Common myeloid progenitor, CD34-positive (primary cell): Measurements from ENCODE around the gene CDKN2C.

Experiments
- CTCF ChIA-PET: fragments of 350-600 bp; sonication (Branson Sonifier 250); formaldehyde crosslinking; loops from one replicate; lab custom pipeline; 2021; ENCODE audit warnings: antibody characterized with exemption; lab: Charles Lee
- POLR2A ChIA-PET: fragments of 350-600 bp; sonication (Branson Sonifier 250); formaldehyde crosslinking; loops from one replicate; lab custom pipeline; 2021; ENCODE audit warnings: antibody characterized with exemption; lab: Charles Lee
- DNase-seq, 3 donors: peaks; one replicate each; pipeline versions ENCODE4 v3.0.0 to v3.0.0-alpha.2; 2013
- H3K27ac ChIP-seq, 2 experiments: 1 replicate in 1 of 2; 2 replicates in 1 of 2; pipeline ENCODE4 v1.7.0; 2013; ENCODE audit warnings: inconsistent platforms in 2 of 2, low read length in 2 of 2, mild to moderate bottlenecking in 2 of 2, low read depth in 1 of 2, moderate library complexity in 1 of 2; ENCODE audit not compliant: severe bottlenecking in 2 of 2, insufficient read depth in 1 of 2, poor library complexity in 1 of 2
- H3K27me3 ChIP-seq, 5 experiments: replicated peaks in 2 of 5; 1 replicate in 3 of 5; 2 replicates in 2 of 5; pipeline versions ENCODE4 v1.6.1 to v1.7.0; 2013; ENCODE audit warnings: low read length in 4 of 5, mild to moderate bottlenecking in 2 of 5, moderate library complexity in 2 of 5, inconsistent platforms in 1 of 5; ENCODE audit not compliant: insufficient read depth in 5 of 5, control insufficient read depth in 4 of 5
- H3K36me3 ChIP-seq, 4 experiments: 1 replicate in 2 of 4; 2 replicates in 2 of 4; pipeline versions ENCODE4 v1.6.1 to v1.7.0; 2013; ENCODE audit warnings: low read length in 3 of 4, control low read depth in 1 of 4, mild to moderate bottlenecking in 1 of 4; ENCODE audit not compliant: control insufficient read depth in 4 of 4, insufficient read depth in 4 of 4
- H3K4me1 ChIP-seq, 4 experiments: 1 replicate in 3 of 4; 2 replicates in 1 of 4; pipeline versions ENCODE4 v1.6.1 to v1.7.1; 2013; ENCODE audit warnings: low read length in 3 of 4, mild to moderate bottlenecking in 3 of 4, control low read depth in 1 of 4, inconsistent platforms in 1 of 4, moderate library complexity in 1 of 4; ENCODE audit not compliant: control insufficient read depth in 4 of 4, insufficient read depth in 4 of 4; ENCODE audit errors: control extremely low read depth in 1 of 4
- H3K4me3 ChIP-seq, 7 experiments: 1 replicate in 4 of 7; 2 replicates in 3 of 7; pipeline versions ENCODE4 v1.5.1 to v1.7.0; 2013; ENCODE audit warnings: mild to moderate bottlenecking in 7 of 7, low read length in 6 of 7, moderate library complexity in 6 of 7, inconsistent platforms in 2 of 7, low read depth in 2 of 7, control low read depth in 1 of 7; ENCODE audit not compliant: insufficient read depth in 4 of 7, control insufficient read depth in 1 of 7; ENCODE audit errors: extremely low read depth in 1 of 7
- H3K9me3 ChIP-seq, 5 experiments: 1 replicate in 4 of 5; 2 replicates in 1 of 5; pipeline versions ENCODE4 v1.6.1 to v1.7.1; 2013; ENCODE audit warnings: low read length in 4 of 5, mild to moderate bottlenecking in 2 of 5, inconsistent platforms in 1 of 5, low read depth in 1 of 5, moderate library complexity in 1 of 5; ENCODE audit not compliant: control insufficient read depth in 4 of 5, insufficient read depth in 2 of 5; ENCODE audit errors: control extremely low read depth in 1 of 5
- WGBS: methylation state at CpG from one replicate; pipeline ENCODE4 v1.1.5; 2013; ENCODE audit not compliant: insufficient coverage; 5-methylcytosine and 5-hydroxymethylcytosine counted together

CDKN2C gene

DNA sequence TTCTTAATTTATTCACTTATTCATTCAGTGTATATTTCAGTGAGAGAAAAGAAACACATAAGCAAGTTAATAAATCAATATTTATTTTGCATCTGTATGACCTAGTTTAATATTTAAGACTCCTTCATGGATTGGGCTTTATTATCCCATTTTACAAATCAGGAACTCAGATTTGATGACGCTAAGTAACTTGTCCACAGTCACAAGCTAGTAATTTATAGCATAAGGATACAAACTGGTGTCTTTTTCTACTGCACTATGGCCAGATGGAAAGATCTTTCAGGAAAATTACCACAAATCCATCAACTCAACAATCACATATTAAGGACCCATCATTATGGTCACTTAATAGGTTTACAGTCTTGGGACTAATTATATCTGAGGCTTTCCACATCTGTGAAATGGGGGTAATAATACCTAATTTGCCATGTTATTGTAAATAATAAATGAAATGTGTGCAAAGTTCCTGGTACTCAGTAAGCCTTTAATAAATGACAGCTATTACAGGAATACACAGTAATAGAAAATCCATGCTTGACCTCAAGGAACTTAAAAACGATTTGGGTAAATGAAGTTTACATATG is 13.3 kb downstream of the CDKN2C start:
- Histone ChIP-seq H3K36me3 (no peaks in the 10 kb centered on the region), H3K9me3 (no peaks in the 10 kb centered on the region), H3K4me3 (no peak overlapping the region), H3K4me1 (peaks cover 0 to 5% (median 5%) of the 10 kb centered on the region in 4 experiments), H3K27ac (no peak overlapping the region), H3K27me3 (peaks cover 13 to 74% (median 39%) of the 10 kb centered on the region in 5 experiments)
- WGBS: 20% methylated on average over 1 of the region's 2 CpGs
- POLR2A ChIA-PET: no interaction called here
- no peak for DNase-seq
- CTCF ChIA-PET: no interaction called here

DNA sequence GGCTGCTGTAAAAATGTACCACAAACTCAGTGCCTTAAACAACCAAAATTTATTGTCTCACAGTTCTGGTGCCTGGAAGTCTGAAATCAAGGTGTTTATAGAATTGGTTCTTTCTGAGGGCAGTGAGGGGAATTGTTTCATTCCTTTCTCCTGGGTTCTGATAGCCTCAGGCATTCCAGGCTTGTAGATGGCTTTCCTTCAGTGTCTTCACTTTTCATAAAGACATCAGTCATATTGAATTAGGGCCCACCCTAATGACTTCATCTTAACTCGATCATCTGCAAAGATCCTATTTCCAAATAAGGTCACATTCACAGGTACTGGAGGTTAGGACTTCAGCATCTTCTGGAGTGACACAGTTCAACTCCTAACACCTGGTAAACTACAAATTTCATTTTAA is 15.0 kb downstream of the CDKN2C start:
- Histone ChIP-seq H3K27ac (no peak overlapping the region), H3K4me3 (no peak overlapping the region), H3K9me3 (no peaks in the 10 kb centered on the region), H3K36me3 (no peaks in the 10 kb centered on the region), H3K27me3 (peaks cover 7 to 56% (median 25%) of the 10 kb centered on the region in 5 experiments), H3K4me1 (no peaks in the 10 kb centered on the region)
- POLR2A ChIA-PET: no interaction called here
- 14% methylated on average over 1 of the region's 1 CpG for WGBS
- CTCF ChIA-PET: no interaction called here
- no peak for DNase-seq

- peaks cover 6 to 48% (median 22%) of the 10 kb centered on the region in 5 experiments for H3K27me3 ChIP-seq
- ChIA-PET CTCF (no interaction called here), POLR2A (interaction anchor here (1.1 kb wide), 1 partner anchor 10 kb away, joined by 7 read pairs; no protein-coding TSS in a partner anchor)
- H3K4me1 ChIP-seq: no peaks in the 10 kb centered on the region
- 67% methylated on average over 3 of the region's 4 CpGs for WGBS
- H3K9me3 ChIP-seq: no peaks in the 10 kb centered on the region
- H3K27ac ChIP-seq: no peak overlapping the region
- DNase-seq: peak in 1 of 3 donors; percentile 45
- no peak overlapping the region for H3K4me3 ChIP-seq
- H3K36me3 ChIP-seq: no peaks in the 10 kb centered on the region
These were observed 16.6 kb downstream of the CDKN2C start for GRCh38 chr1:50986653-50987052.

- no CpG with 5 or more reads among the region's 2 CpGs for WGBS
- no peak overlapping the region for H3K27ac ChIP-seq
- H3K36me3 ChIP-seq: no peaks in the 10 kb centered on the region
- ChIA-PET POLR2A (no interaction called here), CTCF (no interaction called here)
- H3K4me3 ChIP-seq: no peak overlapping the region
- H3K9me3 ChIP-seq: no peaks in the 10 kb centered on the region
- H3K4me1 ChIP-seq: no peaks in the 10 kb centered on the region
- DNase-seq: no peak
- peaks cover 0 to 21% (median 7%) of the 10 kb centered on the region in 5 experiments for H3K27me3 ChIP-seq
These were observed 19.6 kb downstream of the CDKN2C start for GRCh38 chr1:50989694-50990093.

DNA sequence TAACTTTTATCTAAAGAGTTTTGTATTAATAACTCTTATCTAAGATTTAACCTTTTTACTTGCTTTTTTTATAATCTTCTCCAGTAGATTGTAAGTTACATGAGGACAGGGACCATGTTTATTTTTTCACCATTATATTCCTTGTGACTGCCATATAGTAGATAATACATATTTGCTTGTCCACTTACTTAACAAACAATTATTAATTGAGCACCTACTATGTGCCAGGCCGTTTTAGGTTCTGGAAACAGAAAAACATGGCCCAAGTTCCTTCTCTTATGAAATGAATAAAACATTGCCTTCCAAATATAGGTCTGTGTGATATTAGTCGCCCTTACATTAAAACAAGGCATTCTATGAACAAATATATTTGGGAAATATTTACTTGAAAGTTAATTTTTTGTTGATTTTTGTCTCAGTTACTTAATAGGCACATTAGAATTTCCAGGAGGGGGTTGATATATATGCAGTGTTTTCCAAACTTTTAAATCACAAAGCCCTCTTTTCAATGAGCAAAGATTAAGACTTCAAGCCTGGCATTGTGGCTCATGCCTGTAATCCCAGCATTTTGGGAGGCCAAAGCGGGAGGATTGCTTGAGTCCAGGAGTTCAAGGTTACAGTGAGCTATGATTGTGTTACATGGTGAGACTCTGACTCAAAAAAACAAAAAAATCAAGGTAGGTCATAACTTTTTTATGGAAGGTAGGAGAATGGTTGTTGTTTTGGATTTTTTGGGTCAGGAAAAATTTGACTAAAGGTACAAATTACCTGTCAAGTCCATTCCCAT is 22.7 kb downstream of the CDKN2C start:
- DNase-seq: no peak
- no peaks in the 10 kb centered on the region for H3K9me3 ChIP-seq
- peaks cover 0 to 3% (median 3%) of the 10 kb centered on the region in 5 experiments for H3K27me3 ChIP-seq
- 100% methylated on average over 1 of the region's 3 CpGs for WGBS
- H3K36me3 ChIP-seq: no peaks in the 10 kb centered on the region
- CTCF ChIA-PET: no interaction called here
- no peak overlapping the region for H3K4me3 ChIP-seq
- H3K4me1 ChIP-seq: no peaks in the 10 kb centered on the region
- POLR2A ChIA-PET: no interaction called here
- no peak overlapping the region for H3K27ac ChIP-seq

GRCh38 chr1:50993645-50994044 is 23.6 kb downstream of the CDKN2C start:
- CTCF ChIA-PET: no interaction called here
- POLR2A ChIA-PET: no interaction called here
- Histone ChIP-seq H3K27me3 (peaks cover 0 to 3% (median 3%) of the 10 kb centered on the region in 5 experiments), H3K4me3 (no peak overlapping the region), H3K9me3 (no peaks in the 10 kb centered on the region), H3K27ac (no peak overlapping the region), H3K36me3 (no peaks in the 10 kb centered on the region), H3K4me1 (no peaks in the 10 kb centered on the region)
- DNase-seq: no peak
- WGBS: no CpG with 5 or more reads among the region's 3 CpGs

DNA sequence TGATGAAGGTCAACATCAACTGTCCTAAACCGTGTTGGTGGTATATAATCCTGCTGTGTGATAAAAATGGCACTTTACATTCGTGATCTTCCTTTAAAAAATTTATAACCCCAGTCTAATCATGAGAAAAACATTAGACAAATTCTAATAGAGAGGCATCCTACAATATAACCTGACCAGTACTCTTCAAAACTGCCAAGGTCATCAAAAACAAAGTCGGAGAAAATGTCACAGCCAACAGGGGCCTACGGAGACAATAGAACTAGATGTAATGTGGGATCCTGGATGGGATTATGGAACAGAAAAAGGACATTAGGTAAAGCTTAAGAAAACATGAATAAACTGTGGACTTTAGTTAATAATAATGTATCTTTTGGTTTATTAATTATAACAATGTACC is 25.0 kb downstream of the CDKN2C start:
- CTCF ChIA-PET: no interaction called here
- H3K4me3 ChIP-seq: no peak overlapping the region

More for the DNA sequence above, 25.0 kb downstream of the CDKN2C start:
- WGBS: no CpG with 5 or more reads among the region's 4 CpGs
- DNase-seq: no peak
- H3K27me3 ChIP-seq: peaks cover 0 to 3% (median 3%) of the 10 kb centered on the region in 5 experiments
- POLR2A ChIA-PET: no interaction called here
- no peaks in the 10 kb centered on the region for H3K36me3 ChIP-seq
- no peaks in the 10 kb centered on the region for H3K9me3 ChIP-seq
- no peaks in the 10 kb centered on the region for H3K4me1 ChIP-seq
- H3K27ac ChIP-seq: no peak overlapping the region
